ENCODE data around the gene UBXN7.
"Not testable (repeated sequence)": the region's sequence is repeated elsewhere in the genome, so short reads cannot be mapped to it uniquely, and the experiment has no call there.

The UBXN7 gene

GRCh38 chr3:196377321-196377720, 54.9 kb downstream of the UBXN7 start:
- Histone ChIP-seq H3K9ac (no peak overlapping the region), H3K36me3 (ENCODE audit: control insufficient read depth, insufficient read depth, low read length) (no peaks in the 10 kb centered on the region), H3K27me3 (ENCODE audit: control insufficient read depth, insufficient read depth, low read length) (no peaks in the 10 kb centered on the region), H3K4me3 (ENCODE audit: low read depth, low read length) (no peak overlapping the region), H3K27ac (no peak overlapping the region), H2AFZ (no peak overlapping the region), H3K79me2 (peaks cover 44% of the 10 kb centered on the region), H3K9me3 (ENCODE audit: control insufficient read depth, low read length) (no peaks in the 10 kb centered on the region), H3K4me1 (no peaks in the 10 kb centered on the region), H3K4me2 (ENCODE audit: low read length) (no peak overlapping the region)
- TF ChIP-seq CTCF (IDR thresholded peaks at IDR 0.05) = no peak

- TF ChIP-seq CTCF (IDR thresholded peaks at IDR 0.05) = no peak
- no peak overlapping the region for H3K27ac ChIP-seq
- no peaks in the 10 kb centered on the region for H3K36me3 ChIP-seq (ENCODE audit: control insufficient read depth, insufficient read depth, low read length)
Measured at GRCh38 chr3:196365736-196366135, 66.5 kb downstream of the UBXN7 start.

GRCh38 chr3:196360586-196360985, 71.6 kb downstream of the UBXN7 start:
- no peaks in the 10 kb centered on the region for H3K27me3 ChIP-seq (ENCODE audit: control insufficient read depth, insufficient read depth, low read length)
- H3K9me3 ChIP-seq (ENCODE audit: control insufficient read depth, low read length) = no peaks in the 10 kb centered on the region
- H3K36me3 ChIP-seq (ENCODE audit: control insufficient read depth, insufficient read depth, low read length) = no peaks in the 10 kb centered on the region
- no peaks in the 10 kb centered on the region for H3K4me1 ChIP-seq
- no peak overlapping the region for H3K4me3 ChIP-seq (ENCODE audit: low read depth, low read length)
- no peak overlapping the region for H3K27ac ChIP-seq
- no peak overlapping the region for H3K9ac ChIP-seq
- no peak overlapping the region for H3K4me2 ChIP-seq (ENCODE audit: low read length)
- no peak overlapping the region for H2AFZ ChIP-seq
- H3K79me2 ChIP-seq = peaks cover 3% of the 10 kb centered on the region
- TF ChIP-seq CTCF (IDR thresholded peaks at IDR 0.05) = no peak

More at GRCh38 chr3:196365736-196366135, 66.5 kb downstream of the UBXN7 start:
- no peak overlapping the region for H3K4me2 ChIP-seq (ENCODE audit: low read length)
- no peak overlapping the region for H2AFZ ChIP-seq
- H3K4me3 ChIP-seq (ENCODE audit: low read depth, low read length) = no peak overlapping the region
- H3K9me3 ChIP-seq (ENCODE audit: control insufficient read depth, low read length) = no peaks in the 10 kb centered on the region
- H3K9ac ChIP-seq = no peak overlapping the region
- H3K79me2 ChIP-seq = peaks cover 3% of the 10 kb centered on the region
- H3K27me3 ChIP-seq (ENCODE audit: control insufficient read depth, insufficient read depth, low read length) = no peaks in the 10 kb centered on the region
- H3K4me1 ChIP-seq = no peaks in the 10 kb centered on the region

DNA sequence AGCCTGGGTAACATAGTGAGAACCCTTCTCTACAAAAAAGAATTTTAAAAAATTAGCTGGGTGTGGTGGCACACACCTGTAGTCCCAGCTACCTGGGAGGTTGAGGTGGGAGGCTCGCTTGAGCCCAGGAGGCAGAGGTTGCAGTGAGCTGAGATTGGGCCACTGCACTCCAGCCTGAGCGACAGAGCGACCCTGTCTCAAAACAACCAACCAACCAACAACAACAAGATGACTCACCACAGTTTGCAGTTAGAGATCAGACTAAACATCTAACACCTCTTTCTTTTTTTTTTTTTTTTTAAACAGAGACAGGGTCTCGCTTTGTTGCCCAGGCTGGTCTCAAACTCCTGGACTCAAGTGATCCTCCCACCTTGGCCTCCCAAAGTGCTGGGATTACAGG, 73.7 kb downstream of the UBXN7 start:
- not testable (repeated sequence) for H3K4me2 ChIP-seq (ENCODE audit: low read length); H3K27ac ChIP-seq; H3K36me3 ChIP-seq (ENCODE audit: control insufficient read depth, insufficient read depth, low read length); H3K9ac ChIP-seq; H3K79me2 ChIP-seq; H3K4me3 ChIP-seq (ENCODE audit: low read depth, low read length); H3K9me3 ChIP-seq (ENCODE audit: control insufficient read depth, low read length); H3K27me3 ChIP-seq (ENCODE audit: control insufficient read depth, insufficient read depth, low read length); H3K4me1 ChIP-seq; H2AFZ ChIP-seq

- H3K4me1 ChIP-seq = no peaks in the 10 kb centered on the region
- no peak for TF ChIP-seq CTCF (IDR thresholded peaks at IDR 0.05)
- H3K9ac ChIP-seq = no peak overlapping the region
- no peaks in the 10 kb centered on the region for H3K27me3 ChIP-seq (ENCODE audit: control insufficient read depth, insufficient read depth, low read length)
- no peaks in the 10 kb centered on the region for H3K9me3 ChIP-seq (ENCODE audit: control insufficient read depth, low read length)
- H3K27ac ChIP-seq = no peak overlapping the region
- H3K4me2 ChIP-seq (ENCODE audit: low read length) = no peak overlapping the region
- H3K36me3 ChIP-seq (ENCODE audit: control insufficient read depth, insufficient read depth, low read length) = no peaks in the 10 kb centered on the region
- H3K4me3 ChIP-seq (ENCODE audit: low read depth, low read length) = no peak overlapping the region
- no peaks in the 10 kb centered on the region for H3K79me2 ChIP-seq
- no peak overlapping the region for H2AFZ ChIP-seq
Measured at GRCh38 chr3:196357905-196358304, 74.3 kb downstream of the UBXN7 start.

All from parathyroid adenoma (tissue), 2 donors.